ENCODE data around the gene PRPF40A. TPM values are rescaled to one million over a fixed set of nuclear protein-coding genes. Genes with fewer than 3 reads are reported as not detected.

The PRPF40A gene
- total and polyA plus RNA-seq, 9 of the 15 experiments (the other 6 are each of a cell fraction or from before 2014, with no cell fraction given), result 168 to 304 (median 264) TPM

DNA sequence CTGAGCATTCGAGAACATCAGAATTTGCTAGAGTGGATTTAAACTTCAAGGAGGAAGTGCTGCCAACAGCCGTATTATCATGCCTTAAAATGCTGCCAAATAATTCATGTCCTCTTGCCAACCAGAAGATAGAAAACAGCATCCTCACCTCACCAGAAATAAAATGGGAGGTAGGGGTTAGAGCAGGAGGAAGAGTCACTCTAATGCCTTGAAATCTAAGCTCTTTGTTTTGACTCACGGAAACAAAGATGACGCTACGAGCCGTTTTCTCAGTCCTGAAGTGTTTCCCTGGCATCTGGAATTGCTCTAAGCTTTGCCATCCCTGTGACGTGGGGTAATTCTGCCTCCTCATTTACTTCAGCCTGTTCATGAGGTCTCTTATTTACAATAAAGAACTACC lies 97.1 kb downstream of the PRPF40A start:
- intact Hi-C loops (cut with micrococcal nuclease), result no loop called here
- Histone ChIP-seq H3K4me3 (no peak overlapping the region), H3K27me3 (ENCODE audit: control insufficient read depth in 2 of 2, insufficient read depth in 2 of 2, low read length in 2 of 2) (peaks cover 10 to 15% of the 10 kb centered on the region in 2 experiments), H3K9me1 (ENCODE audit: control insufficient read depth, insufficient read depth, low read length) (no peaks in the 10 kb centered on the region), H3K79me2 (ENCODE audit: control insufficient read depth, insufficient read depth, low read length) (no peaks in the 10 kb centered on the region), H3K27ac (ENCODE audit: extremely low read depth, low read depth, low read length) (no peak overlapping the region), H3K4me1 (replicated peaks in 1 of 2; ENCODE audit: control insufficient read depth in 2 of 2, insufficient read depth in 2 of 2, low read length in 2 of 2) (peaks cover 0 to 17% of the 10 kb centered on the region in 2 experiments; a peak in 2 of 5 replicates), H2AFZ (ENCODE audit: low read depth, low read length) (no peak overlapping the region), H3K4me2 (ENCODE audit: insufficient read depth, low read length) (peak overlapping the region; percentile 21; the same call in 1 of the 2 replicates), H3K9me3 (replicated peaks; ENCODE audit: control insufficient read depth, insufficient read depth, low read depth, low read length) (no peaks in the 10 kb centered on the region), H3K9ac (ENCODE audit: insufficient read depth in 1 of 2, low read depth in 2 of 2, low read length in 2 of 2) (no peak overlapping the region), H4K20me1 (replicated peaks; ENCODE audit: control insufficient read depth, insufficient read depth, low read length) (no peaks in the 10 kb centered on the region), H3K36me3 (ENCODE audit: control insufficient read depth, insufficient read depth, low read length) (no peaks in the 10 kb centered on the region)
- ATAC-seq (no peak), FAIRE-seq (no peak), DNase-seq (ENCODE audit: extremely low read depth in 1 of 4, low spot score in 3 of 4) (no peak)
- WGBS (ENCODE audit: insufficient coverage, low coverage, missing lambda C conversion rate), result 3% methylated on average over 7 of the region's 7 CpGs
- POLR2A ChIA-PET, result interaction anchor here (0.6 kb wide), 1 partner anchor 525 kb away, joined by 3 read pairs; no protein-coding TSS in a partner anchor
- in situ Hi-C loops (cut with MboI), result no loop called here
- CTCF ChIA-PET (ENCODE audit: low intra/inter-chr PET ratio), result no interaction called here
- TF ChIP-seq, protein P1, sequence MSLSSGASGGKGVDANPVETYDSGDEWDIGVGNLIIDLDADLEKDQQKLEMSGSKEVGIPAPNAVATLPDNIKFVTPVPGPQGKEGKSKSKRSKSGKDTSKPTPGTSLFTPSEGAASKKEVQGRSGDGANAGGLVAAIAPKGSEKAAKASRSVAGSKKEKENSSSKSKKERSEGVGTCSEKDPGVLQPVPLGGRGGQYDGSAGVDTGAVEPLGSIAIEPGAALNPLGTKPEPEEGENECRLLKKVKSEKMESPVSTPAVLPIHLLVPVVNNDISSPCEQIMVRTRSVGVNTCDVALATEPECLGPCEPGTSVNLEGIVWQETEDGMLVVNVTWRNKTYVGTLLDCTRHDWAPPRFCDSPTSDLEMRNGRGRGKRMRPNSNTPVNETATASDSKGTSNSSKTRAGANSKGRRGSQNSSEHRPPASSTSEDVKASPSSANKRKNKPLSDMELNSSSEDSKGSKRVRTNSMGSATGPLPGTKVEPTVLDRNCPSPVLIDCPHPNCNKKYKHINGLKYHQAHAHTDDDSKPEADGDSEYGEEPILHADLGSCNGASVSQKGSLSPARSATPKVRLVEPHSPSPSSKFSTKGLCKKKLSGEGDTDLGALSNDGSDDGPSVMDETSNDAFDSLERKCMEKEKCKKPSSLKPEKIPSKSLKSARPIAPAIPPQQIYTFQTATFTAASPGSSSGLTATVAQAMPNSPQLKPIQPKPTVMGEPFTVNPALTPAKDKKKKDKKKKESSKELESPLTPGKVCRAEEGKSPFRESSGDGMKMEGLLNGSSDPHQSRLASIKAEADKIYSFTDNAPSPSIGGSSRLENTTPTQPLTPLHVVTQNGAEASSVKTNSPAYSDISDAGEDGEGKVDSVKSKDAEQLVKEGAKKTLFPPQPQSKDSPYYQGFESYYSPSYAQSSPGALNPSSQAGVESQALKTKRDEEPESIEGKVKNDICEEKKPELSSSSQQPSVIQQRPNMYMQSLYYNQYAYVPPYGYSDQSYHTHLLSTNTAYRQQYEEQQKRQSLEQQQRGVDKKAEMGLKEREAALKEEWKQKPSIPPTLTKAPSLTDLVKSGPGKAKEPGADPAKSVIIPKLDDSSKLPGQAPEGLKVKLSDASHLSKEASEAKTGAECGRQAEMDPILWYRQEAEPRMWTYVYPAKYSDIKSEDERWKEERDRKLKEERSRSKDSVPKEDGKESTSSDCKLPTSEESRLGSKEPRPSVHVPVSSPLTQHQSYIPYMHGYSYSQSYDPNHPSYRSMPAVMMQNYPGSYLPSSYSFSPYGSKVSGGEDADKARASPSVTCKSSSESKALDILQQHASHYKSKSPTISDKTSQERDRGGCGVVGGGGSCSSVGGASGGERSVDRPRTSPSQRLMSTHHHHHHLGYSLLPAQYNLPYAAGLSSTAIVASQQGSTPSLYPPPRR (CRISPR knock-in tag; IDR thresholded peaks at IDR 0.05; ENCODE audit: borderline replicate concordance), result no peak
- TF ChIP-seq ETV1 (tag; conservative IDR thresholded peaks at IDR 0.05; ENCODE audit: low read depth), result no peak
- 0 out of 2 replicates have a peak, but pooled peaks have one; percentile 23 for TF ChIP-seq SPI1 (IDR thresholded peaks at IDR 0.05; ENCODE audit: borderline replicate concordance, low read depth, low read length)
- no TSS peak for BruUV-seq (replicated peaks)
